Measurements from ENCODE around the gene FBLIM1. TPM values are rescaled to one million over a fixed set of nuclear protein-coding genes. Genes with fewer than 3 reads are reported as not detected.

FBLIM1 gene
- total RNA-seq, 1 experiment from 2014 or later: 78.3 TPM

DNA sequence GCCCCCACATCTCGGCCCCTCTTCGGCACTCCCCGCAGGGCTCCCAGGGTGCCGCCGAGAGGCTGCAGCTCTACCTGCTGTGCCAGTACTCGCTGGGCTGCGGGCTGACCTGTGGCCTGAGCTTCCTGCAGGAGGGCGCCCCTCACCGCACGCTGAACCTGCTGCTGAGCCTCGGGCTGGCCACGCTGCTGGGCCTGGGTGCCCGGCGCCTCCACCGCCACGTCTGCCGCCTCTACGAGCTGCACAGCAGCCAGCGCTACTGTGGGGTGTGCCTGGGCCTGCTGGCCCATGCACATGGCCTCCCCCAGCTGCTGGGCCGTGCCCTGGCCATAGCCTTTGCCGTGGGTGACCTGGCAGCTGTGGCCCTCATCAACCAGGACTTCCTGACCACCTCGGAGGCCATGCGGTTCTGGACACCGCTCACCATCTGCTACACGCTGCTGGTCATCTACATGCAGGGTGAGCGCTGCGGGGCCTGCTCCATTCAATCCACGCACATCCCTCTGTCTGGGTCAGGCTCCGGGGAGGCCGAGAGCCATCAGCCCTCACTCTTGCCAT lies 14.4 kb upstream of the FBLIM1 start (continued):
- TF ChIP-seq FOXK1 (CRISPR knock-in tag; IDR thresholded peaks at IDR 0.05) (no peak), FOXJ3 (CRISPR knock-in tag; IDR thresholded peaks at IDR 0.05; ENCODE audit: borderline replicate concordance) (no peak)
- TF ChIP-seq, protein P1, sequence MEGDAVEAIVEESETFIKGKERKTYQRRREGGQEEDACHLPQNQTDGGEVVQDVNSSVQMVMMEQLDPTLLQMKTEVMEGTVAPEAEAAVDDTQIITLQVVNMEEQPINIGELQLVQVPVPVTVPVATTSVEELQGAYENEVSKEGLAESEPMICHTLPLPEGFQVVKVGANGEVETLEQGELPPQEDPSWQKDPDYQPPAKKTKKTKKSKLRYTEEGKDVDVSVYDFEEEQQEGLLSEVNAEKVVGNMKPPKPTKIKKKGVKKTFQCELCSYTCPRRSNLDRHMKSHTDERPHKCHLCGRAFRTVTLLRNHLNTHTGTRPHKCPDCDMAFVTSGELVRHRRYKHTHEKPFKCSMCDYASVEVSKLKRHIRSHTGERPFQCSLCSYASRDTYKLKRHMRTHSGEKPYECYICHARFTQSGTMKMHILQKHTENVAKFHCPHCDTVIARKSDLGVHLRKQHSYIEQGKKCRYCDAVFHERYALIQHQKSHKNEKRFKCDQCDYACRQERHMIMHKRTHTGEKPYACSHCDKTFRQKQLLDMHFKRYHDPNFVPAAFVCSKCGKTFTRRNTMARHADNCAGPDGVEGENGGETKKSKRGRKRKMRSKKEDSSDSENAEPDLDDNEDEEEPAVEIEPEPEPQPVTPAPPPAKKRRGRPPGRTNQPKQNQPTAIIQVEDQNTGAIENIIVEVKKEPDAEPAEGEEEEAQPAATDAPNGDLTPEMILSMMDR (IDR thresholded peaks at IDR 0.05): no peak
- TF ChIP-seq, protein P2, sequence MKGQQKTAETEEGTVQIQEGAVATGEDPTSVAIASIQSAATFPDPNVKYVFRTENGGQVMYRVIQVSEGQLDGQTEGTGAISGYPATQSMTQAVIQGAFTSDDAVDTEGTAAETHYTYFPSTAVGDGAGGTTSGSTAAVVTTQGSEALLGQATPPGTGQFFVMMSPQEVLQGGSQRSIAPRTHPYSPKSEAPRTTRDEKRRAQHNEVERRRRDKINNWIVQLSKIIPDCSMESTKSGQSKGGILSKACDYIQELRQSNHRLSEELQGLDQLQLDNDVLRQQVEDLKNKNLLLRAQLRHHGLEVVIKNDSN (CRISPR knock-in tag; IDR thresholded peaks at IDR 0.05): no peak
- TF ChIP-seq, protein P3, sequence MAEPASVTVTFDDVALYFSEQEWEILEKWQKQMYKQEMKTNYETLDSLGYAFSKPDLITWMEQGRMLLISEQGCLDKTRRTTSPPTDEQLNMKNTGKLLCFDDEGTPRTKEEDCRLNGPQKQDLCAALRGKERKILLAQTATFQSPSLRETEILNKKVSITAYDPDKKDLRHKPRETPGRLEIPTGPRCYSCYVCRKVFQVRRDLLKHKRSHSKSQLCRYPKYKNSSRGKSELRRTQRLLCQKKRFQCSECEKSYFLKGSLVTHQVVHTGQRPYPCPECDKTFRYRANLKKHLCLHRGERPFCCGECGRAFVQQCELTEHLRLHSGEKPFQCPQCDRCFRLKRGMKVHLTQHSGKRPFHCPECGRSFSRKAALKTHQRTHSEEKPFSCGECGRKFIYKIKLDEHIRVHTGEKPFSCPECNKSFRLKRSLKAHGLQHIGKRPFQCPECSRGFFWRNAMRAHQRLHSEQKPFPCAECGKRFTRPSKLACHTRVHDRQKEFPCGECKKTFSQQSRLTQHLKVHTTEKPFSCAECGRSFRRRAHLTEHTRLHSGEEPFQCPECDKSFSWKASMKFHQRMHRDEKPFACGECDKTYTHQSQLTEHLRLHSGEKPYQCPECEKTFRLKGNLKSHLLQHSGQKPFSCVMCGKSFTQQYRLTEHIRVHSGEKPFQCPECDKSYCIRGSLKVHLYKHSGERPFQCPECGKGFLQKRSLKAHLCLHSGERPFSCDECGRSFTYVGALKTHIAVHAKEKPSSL (CRISPR knock-in tag; conservative IDR thresholded peaks at IDR 0.05): no peak
- TF ChIP-seq, protein P4, sequence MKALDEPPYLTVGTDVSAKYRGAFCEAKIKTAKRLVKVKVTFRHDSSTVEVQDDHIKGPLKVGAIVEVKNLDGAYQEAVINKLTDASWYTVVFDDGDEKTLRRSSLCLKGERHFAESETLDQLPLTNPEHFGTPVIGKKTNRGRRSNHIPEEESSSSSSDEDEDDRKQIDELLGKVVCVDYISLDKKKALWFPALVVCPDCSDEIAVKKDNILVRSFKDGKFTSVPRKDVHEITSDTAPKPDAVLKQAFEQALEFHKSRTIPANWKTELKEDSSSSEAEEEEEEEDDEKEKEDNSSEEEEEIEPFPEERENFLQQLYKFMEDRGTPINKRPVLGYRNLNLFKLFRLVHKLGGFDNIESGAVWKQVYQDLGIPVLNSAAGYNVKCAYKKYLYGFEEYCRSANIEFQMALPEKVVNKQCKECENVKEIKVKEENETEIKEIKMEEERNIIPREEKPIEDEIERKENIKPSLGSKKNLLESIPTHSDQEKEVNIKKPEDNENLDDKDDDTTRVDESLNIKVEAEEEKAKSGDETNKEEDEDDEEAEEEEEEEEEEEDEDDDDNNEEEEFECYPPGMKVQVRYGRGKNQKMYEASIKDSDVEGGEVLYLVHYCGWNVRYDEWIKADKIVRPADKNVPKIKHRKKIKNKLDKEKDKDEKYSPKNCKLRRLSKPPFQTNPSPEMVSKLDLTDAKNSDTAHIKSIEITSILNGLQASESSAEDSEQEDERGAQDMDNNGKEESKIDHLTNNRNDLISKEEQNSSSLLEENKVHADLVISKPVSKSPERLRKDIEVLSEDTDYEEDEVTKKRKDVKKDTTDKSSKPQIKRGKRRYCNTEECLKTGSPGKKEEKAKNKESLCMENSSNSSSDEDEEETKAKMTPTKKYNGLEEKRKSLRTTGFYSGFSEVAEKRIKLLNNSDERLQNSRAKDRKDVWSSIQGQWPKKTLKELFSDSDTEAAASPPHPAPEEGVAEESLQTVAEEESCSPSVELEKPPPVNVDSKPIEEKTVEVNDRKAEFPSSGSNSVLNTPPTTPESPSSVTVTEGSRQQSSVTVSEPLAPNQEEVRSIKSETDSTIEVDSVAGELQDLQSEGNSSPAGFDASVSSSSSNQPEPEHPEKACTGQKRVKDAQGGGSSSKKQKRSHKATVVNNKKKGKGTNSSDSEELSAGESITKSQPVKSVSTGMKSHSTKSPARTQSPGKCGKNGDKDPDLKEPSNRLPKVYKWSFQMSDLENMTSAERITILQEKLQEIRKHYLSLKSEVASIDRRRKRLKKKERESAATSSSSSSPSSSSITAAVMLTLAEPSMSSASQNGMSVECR (CRISPR knock-in tag; IDR thresholded peaks at IDR 0.05; ENCODE audit: borderline replicate concordance): no peak

DNA sequence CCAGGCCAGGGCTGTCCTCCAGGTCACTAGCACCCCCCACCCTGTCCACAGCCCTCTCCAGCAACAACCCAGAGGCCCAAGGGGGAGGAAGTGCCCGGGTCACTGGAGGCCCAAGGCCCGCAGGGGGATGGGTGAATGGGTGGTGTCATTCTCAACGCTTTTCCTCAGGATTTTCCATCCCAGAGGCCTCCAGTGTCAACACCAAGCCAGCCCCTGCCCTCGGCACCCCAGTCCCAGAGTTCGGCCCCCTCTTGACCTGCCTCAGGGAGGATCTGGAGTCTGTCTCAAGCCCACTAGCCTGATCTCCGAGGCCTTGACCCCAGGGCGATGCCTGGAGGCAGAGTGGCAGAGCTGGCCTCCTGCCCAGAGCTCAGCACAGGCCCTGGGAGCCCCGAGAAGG lies 11.2 kb upstream of the FBLIM1 start:
- Mint-ChIP-seq H3K27me3 (ENCODE audit: low read depth) (no peaks in the 10 kb centered on the region; the same call in 1 of the 2 replicates), H3K4me1 (peaks cover 3% of the 10 kb centered on the region; the same call in 1 of the 2 replicates), H3K4me3 (no peak overlapping the region), H3K27ac (no peak overlapping the region), H3K9me3 (no peaks in the 10 kb centered on the region), H3K36me3 (no peaks in the 10 kb centered on the region)
- ATAC-seq (no peak), DNase-seq (ENCODE audit: low spot score) (no peak)
- CTCF ChIA-PET: interaction anchor here (1.4 kb wide), 1 partner anchor 10 kb away, joined by 3 read pairs; no protein-coding TSS in a partner anchor
- POLR2A ChIA-PET: no interaction called here
- TF ChIP-seq, protein P5, sequence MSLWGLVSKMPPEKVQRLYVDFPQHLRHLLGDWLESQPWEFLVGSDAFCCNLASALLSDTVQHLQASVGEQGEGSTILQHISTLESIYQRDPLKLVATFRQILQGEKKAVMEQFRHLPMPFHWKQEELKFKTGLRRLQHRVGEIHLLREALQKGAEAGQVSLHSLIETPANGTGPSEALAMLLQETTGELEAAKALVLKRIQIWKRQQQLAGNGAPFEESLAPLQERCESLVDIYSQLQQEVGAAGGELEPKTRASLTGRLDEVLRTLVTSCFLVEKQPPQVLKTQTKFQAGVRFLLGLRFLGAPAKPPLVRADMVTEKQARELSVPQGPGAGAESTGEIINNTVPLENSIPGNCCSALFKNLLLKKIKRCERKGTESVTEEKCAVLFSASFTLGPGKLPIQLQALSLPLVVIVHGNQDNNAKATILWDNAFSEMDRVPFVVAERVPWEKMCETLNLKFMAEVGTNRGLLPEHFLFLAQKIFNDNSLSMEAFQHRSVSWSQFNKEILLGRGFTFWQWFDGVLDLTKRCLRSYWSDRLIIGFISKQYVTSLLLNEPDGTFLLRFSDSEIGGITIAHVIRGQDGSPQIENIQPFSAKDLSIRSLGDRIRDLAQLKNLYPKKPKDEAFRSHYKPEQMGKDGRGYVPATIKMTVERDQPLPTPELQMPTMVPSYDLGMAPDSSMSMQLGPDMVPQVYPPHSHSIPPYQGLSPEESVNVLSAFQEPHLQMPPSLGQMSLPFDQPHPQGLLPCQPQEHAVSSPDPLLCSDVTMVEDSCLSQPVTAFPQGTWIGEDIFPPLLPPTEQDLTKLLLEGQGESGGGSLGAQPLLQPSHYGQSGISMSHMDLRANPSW (CRISPR knock-in tag; conservative IDR thresholded peaks at IDR 0.05; ENCODE audit: low read depth): no peak
- TF ChIP-seq NR2C2 (CRISPR knock-in tag; IDR thresholded peaks at IDR 0.05): no peak
- no peak for TF ChIP-seq NR3C1 (CRISPR knock-in tag; conservative IDR thresholded peaks at IDR 0.05; ENCODE audit: low read depth)
- TF ChIP-seq, protein P6, sequence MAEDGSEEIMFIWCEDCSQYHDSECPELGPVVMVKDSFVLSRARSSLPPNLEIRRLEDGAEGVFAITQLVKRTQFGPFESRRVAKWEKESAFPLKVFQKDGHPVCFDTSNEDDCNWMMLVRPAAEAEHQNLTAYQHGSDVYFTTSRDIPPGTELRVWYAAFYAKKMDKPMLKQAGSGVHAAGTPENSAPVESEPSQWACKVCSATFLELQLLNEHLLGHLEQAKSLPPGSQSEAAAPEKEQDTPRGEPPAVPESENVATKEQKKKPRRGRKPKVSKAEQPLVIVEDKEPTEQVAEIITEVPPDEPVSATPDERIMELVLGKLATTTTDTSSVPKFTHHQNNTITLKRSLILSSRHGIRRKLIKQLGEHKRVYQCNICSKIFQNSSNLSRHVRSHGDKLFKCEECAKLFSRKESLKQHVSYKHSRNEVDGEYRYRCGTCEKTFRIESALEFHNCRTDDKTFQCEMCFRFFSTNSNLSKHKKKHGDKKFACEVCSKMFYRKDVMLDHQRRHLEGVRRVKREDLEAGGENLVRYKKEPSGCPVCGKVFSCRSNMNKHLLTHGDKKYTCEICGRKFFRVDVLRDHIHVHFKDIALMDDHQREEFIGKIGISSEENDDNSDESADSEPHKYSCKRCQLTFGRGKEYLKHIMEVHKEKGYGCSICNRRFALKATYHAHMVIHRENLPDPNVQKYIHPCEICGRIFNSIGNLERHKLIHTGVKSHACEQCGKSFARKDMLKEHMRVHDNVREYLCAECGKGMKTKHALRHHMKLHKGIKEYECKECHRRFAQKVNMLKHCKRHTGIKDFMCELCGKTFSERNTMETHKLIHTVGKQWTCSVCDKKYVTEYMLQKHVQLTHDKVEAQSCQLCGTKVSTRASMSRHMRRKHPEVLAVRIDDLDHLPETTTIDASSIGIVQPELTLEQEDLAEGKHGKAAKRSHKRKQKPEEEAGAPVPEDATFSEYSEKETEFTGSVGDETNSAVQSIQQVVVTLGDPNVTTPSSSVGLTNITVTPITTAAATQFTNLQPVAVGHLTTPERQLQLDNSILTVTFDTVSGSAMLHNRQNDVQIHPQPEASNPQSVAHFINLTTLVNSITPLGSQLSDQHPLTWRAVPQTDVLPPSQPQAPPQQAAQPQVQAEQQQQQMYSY (CRISPR knock-in tag; IDR thresholded peaks at IDR 0.05): no peak
- TF ChIP-seq, protein P2 (CRISPR knock-in tag; IDR thresholded peaks at IDR 0.05): no peak
- TF ChIP-seq CREB1 (CRISPR knock-in tag; IDR thresholded peaks at IDR 0.05): no peak
- TF ChIP-seq PRRX2 (CRISPR knock-in tag; IDR thresholded peaks at IDR 0.05): no peak
- TF ChIP-seq MXD4 (CRISPR knock-in tag; IDR thresholded peaks at IDR 0.05; ENCODE audit: borderline replicate concordance): no peak
- no peak for TF ChIP-seq NR1H2 (CRISPR knock-in tag; IDR thresholded peaks at IDR 0.05)
- no peak for TF ChIP-seq NFYB (CRISPR knock-in tag; conservative IDR thresholded peaks at IDR 0.05; ENCODE audit: low read depth)
- TF ChIP-seq OVOL2 (CRISPR knock-in tag; IDR thresholded peaks at IDR 0.05; ENCODE audit: borderline replicate concordance): no peak
- no peak for TF ChIP-seq IRF2 (CRISPR knock-in tag; IDR thresholded peaks at IDR 0.05; ENCODE audit: borderline replicate concordance, low read depth)
- no peak for TF ChIP-seq SP1 (CRISPR knock-in tag; conservative IDR thresholded peaks at IDR 0.05)

Data from WTC11 (cell line).